SU-DHL-6 (cell line): ENCODE measurements around the gene MPC2.

Experiments used
- CTCF ChIP-seq: fragments of 200-600 bp; sonication (generic); IDR thresholded peaks from one replicate; pipeline ENCODE4 v1.5.1; 2017; ENCODE audit warnings: antibody characterized with exemption, mild to moderate bottlenecking, low read length, moderate library complexity; ENCODE audit not compliant: insufficient read depth, poor library complexity, severe bottlenecking
- EZH2phosphoT487 ChIP-seq: fragments of 200-600 bp; sonication (generic), shearing (Covaris generic); conservative IDR thresholded peaks from 2 replicates; pipeline ENCODE4 v1.6.1; 2018; ENCODE audit warnings: mild to moderate bottlenecking, antibody characterized with exemption, low read length, moderate library complexity, mixed read lengths

GRCh38 chr1:167913895-167914496 lies 22.9 kb downstream of the MPC2 start, which contains the start of gene ADCY10:
- no peak for TF ChIP-seq CTCF
- TF ChIP-seq EZH2phosphoT487, result no peak
